H1 (cell line): ENCODE measurements around the gene SNRPA1. TPM values are rescaled to one million over a fixed set of nuclear protein-coding genes. Genes with fewer than 3 reads are reported as not detected.

ENCODE experiments used
- BRCA1 ChIP-seq: IDR thresholded peaks from 2 replicates; pipeline ENCODE4 v1.6.1; 2012; ENCODE audit warnings: low read depth, low read length, improper control_type of control experiment
- HDAC2 ChIP-seq, 2 experiments: fragments of 300-600 bp in 1 of 2; sonication (generic) in 1 of 2; IDR thresholded peaks; 2 replicates each; pipeline ENCODE4 v1.6.1; 2011 to 2012; ENCODE audit warnings: low read depth in 2 of 2, low read length in 2 of 2, mild to moderate bottlenecking in 2 of 2, moderate library complexity in 2 of 2, borderline replicate concordance in 1 of 2, inconsistent platforms in 1 of 2
- polyA plus RNA-seq, 7 experiments: library from polyadenylated mRNA; depleted of rRNA in 3 of 7; stranded (reverse) in 5 of 7; unstranded in 2 of 7; fragments of >200 nt in 5 of 7; fragments of 200-250 nt in 2 of 7; gene quantifications; 1 replicate in 5 of 7; 2 replicates in 1 of 7; 4 replicates in 1 of 7; pipeline versions ENCODE4 v1.2.1 to v1.2.3, GENCODE V29; 2011 to 2013; ENCODE audit warnings: missing spikeins in 2 of 7, mixed read lengths in 2 of 7
- total RNA-seq: library from RNA; stranded (reverse); fragmentation: NEBNext Ultra II Directional; extraction: Animal tissue kit (Norgen Biotek cat#: 25700); gene quantifications from 2 replicates; pipeline ENCODE4 v1.2.1, GENCODE V29; 2021
- TF ChIP-seq, protein P1 (sequence below): IDR thresholded peaks from 2 replicates; pipeline ENCODE4 v1.6.1; 2012; ENCODE audit warnings: low read length, inconsistent platforms
- TF ChIP-seq, protein P2 (sequence below): IDR thresholded peaks from 2 replicates; pipeline ENCODE4 v1.6.1; 2012; ENCODE audit warnings: inconsistent platforms

The SNRPA1 gene
- total and polyA plus RNA-seq, 2 of the 8 experiments (the other 6 are each of a cell fraction or from before 2014, with no cell fraction given), result 140 to 221 TPM

DNA sequence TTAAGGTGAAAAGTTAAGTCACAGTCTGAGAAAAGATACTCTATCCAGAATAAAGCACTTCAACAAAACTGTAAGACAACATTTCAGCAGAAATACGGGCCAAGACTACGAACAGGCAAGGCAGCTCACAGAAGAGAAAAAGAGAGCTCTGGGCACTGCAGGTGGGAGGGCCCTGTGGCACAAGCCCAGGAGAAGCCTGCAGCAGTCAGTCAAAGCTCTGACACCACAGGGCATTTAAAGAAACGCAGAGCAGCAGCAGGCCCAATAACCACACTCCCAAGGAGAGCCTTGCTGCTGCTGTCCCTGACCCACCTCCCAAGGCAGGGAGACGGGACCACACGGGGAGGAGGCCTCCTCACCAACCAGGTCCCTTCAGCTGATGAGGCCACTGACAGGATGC, 62.4 kb downstream of the SNRPA1 start (continued):
- TF ChIP-seq, protein P1, sequence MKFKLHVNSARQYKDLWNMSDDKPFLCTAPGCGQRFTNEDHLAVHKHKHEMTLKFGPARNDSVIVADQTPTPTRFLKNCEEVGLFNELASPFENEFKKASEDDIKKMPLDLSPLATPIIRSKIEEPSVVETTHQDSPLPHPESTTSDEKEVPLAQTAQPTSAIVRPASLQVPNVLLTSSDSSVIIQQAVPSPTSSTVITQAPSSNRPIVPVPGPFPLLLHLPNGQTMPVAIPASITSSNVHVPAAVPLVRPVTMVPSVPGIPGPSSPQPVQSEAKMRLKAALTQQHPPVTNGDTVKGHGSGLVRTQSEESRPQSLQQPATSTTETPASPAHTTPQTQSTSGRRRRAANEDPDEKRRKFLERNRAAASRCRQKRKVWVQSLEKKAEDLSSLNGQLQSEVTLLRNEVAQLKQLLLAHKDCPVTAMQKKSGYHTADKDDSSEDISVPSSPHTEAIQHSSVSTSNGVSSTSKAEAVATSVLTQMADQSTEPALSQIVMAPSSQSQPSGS, result no peak
- TF ChIP-seq BRCA1 (no peak), HDAC2 (IDR thresholded peaks at IDR 0.05; ENCODE audit: borderline replicate concordance in 1 of 2, low read depth in 2 of 2, low read length in 2 of 2) (no peak)
- TF ChIP-seq, protein P2, sequence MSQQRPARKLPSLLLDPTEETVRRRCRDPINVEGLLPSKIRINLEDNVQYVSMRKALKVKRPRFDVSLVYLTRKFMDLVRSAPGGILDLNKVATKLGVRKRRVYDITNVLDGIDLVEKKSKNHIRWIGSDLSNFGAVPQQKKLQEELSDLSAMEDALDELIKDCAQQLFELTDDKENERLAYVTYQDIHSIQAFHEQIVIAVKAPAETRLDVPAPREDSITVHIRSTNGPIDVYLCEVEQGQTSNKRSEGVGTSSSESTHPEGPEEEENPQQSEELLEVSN, result no peak

Other genes starting within 250 kb of the SNRPA1 start
- gene CHSY1, start 43.2 kb downstream of the SNRPA1 start, total RNA-seq, result 60.3 and 60.7 TPM in 2 replicates
- 15.5 and 24.9 TPM in 2 replicates for gene CHSY1, start 43.2 kb downstream of the SNRPA1 start, polyA plus RNA-seq (2011; rRNA removed)
- gene SELENOS, start 17.8 kb downstream of the SNRPA1 start, total RNA-seq, result 45.2 and 46.0 TPM in 2 replicates
- 31.0 and 45.1 TPM in 2 replicates for gene SELENOS, start 17.8 kb downstream of the SNRPA1 start, polyA plus RNA-seq (2011; rRNA removed)
- gene PCSK6, start 194.5 kb upstream of the SNRPA1 start, total RNA-seq, result 3.3 and 4.0 TPM in 2 replicates
- 1.9 and 2.4 TPM in 2 replicates for gene PCSK6, start 194.5 kb upstream of the SNRPA1 start, polyA plus RNA-seq (2011; rRNA removed)